HG02763 (cell line): ENCODE measurements around the gene SLC48A1.

Experiments used
- ATAC-seq: cut with Tn5 transposase; IDR thresholded peaks from one replicate; pipeline ENCODE4 v1.9.1; 2021; ENCODE audit warnings: mild to moderate bottlenecking, moderate library complexity; ENCODE audit not compliant: unreplicated experiment

SLC48A1 gene

GRCh38 chr12:47776471-47777143, 3.6 kb downstream of the SLC48A1 start:
- no peak for ATAC-seq

GRCh38 chr12:47777151-47777550, 4.1 kb downstream of the SLC48A1 start:
- no peak for ATAC-seq

- ATAC-seq, result no peak
Observed at GRCh38 chr12:47777741-47778558, 4.9 kb downstream of the SLC48A1 start.

- no peak for ATAC-seq
Observed at GRCh38 chr12:47778881-47779280, 5.8 kb downstream of the SLC48A1 start.

- ATAC-seq, result peak; percentile 75
Observed at GRCh38 chr12:47779301-47779942, 6.4 kb downstream of the SLC48A1 start.

GRCh38 chr12:47779943-47780504, 7.0 kb downstream of the SLC48A1 start:
- ATAC-seq, result no peak

- no peak for ATAC-seq
Observed at GRCh38 chr12:47781479-47782371, 8.7 kb downstream of the SLC48A1 start.

- no peak for ATAC-seq
Observed at GRCh38 chr12:47782372-47782770, 9.3 kb downstream of the SLC48A1 start.

- no peak for ATAC-seq
Observed at GRCh38 chr12:47783024-47783755, 10.2 kb downstream of the SLC48A1 start.

GRCh38 chr12:47783821-47784819, 11.1 kb downstream of the SLC48A1 start:
- ATAC-seq, result no peak

GRCh38 chr12:47785036-47785886, 12.2 kb downstream of the SLC48A1 start:
- ATAC-seq, result no peak

GRCh38 chr12:47785887-47786661, 13.0 kb downstream of the SLC48A1 start:
- no peak for ATAC-seq

GRCh38 chr12:47786662-47787280, 13.7 kb downstream of the SLC48A1 start:
- no peak for ATAC-seq

GRCh38 chr12:47787596-47788319, 14.7 kb downstream of the SLC48A1 start:
- ATAC-seq, result no peak

- ATAC-seq, result no peak
Observed at GRCh38 chr12:47789141-47789540, 16.1 kb downstream of the SLC48A1 start.
